Prostate gland (tissue), 2 donors: Measurements from ENCODE around the gene PDXK. TPM values are rescaled to one million over a fixed set of nuclear protein-coding genes. Genes with fewer than 3 reads are reported as not detected.

Experiments used
- DNase-seq: peaks from one replicate; pipeline ENCODE4 v3.0.0-alpha.2; 2019; ENCODE audit warnings: low spot score
- H3K27ac ChIP-seq, 2 donors: fragments of 200-600 bp; sonication (generic); 2 replicates each; pipeline ENCODE4 v1.5.1; 2017 to 2019
- H3K27me3 ChIP-seq: fragments of 200-600 bp; sonication (generic); replicated peaks from 2 replicates; pipeline ENCODE4 v1.5.1; 2019; ENCODE audit not compliant: insufficient read depth
- H3K36me3 ChIP-seq, 2 donors: fragments of 200-600 bp; sonication (generic); 1 replicate in 1 of 2; 2 replicates in 1 of 2; pipeline versions ENCODE4 v1.5.1 to v1.8.1; 2017 to 2019
- H3K4me1 ChIP-seq: fragments of 200-600 bp; sonication (generic); replicated peaks from 2 replicates; pipeline ENCODE4 v1.5.1; 2019
- H3K4me3 ChIP-seq, 2 donors: fragments of 200-600 bp; sonication (generic); 2 replicates each; pipeline ENCODE4 v1.5.1; 2017 to 2019
- H3K9me3 ChIP-seq: fragments of 200-600 bp; sonication (generic); 2 replicates; pipeline ENCODE4 v1.5.1; 2017
- CTCF ChIP-seq, 4 experiments: fragments of 200-600 bp in 2 of 4; fragments of 450-650 bp in 2 of 4; sonication (generic) in 2 of 4; IDR thresholded peaks; 1 replicate in 3 of 4; 2 replicates in 1 of 4; pipeline ENCODE4 v1.5.1; 2016 to 2019; ENCODE audit warnings: antibody characterized with exemption in 4 of 4, mild to moderate bottlenecking in 2 of 4, moderate library complexity in 2 of 4
- POLR2A ChIP-seq: fragments of 450-650 bp; IDR thresholded peaks from one replicate; pipeline ENCODE4 v1.6.1; 2016; ENCODE audit warnings: antibody characterized with exemption, mild to moderate bottlenecking
- POLR2AphosphoS5 ChIP-seq: sonication (generic); formaldehyde crosslinking; IDR thresholded peaks from one replicate; pipeline ENCODE4 v1.6.1; 2017; ENCODE audit warnings: antibody characterized with exemption
- WGBS: methylation state at CpG from one replicate; pipeline ENCODE4 v1.1.5; 2018; 5-methylcytosine and 5-hydroxymethylcytosine counted together
- intact Hi-C: fragments of 100-400 bp; cut with DNase I; formaldehyde crosslinking; loops from one replicate; pipeline ENCODE4 v1.14.2; 2022
- total RNA-seq, 2 donors: library from RNA; depleted of rRNA; stranded (reverse); fragments of >200 nt; gene quantifications; one replicate each; pipeline ENCODE4 v1.1.0, GENCODE V29; 2016

Gene PDXK
- total RNA-seq, 2 donors from 2014 or later = 61.4 to 161 TPM

- peak overlapping the region; percentile 80 to 95 for H3K4me3 ChIP-seq
- H3K27me3 ChIP-seq = no peaks in the 10 kb centered on the region
- H3K4me1 ChIP-seq = peaks cover 14% of the 10 kb centered on the region
- H3K36me3 ChIP-seq = no peaks in the 10 kb centered on the region
- TF ChIP-seq POLR2AphosphoS5 (no peak), CTCF (IDR thresholded peaks at IDR 0.05) (no peak), POLR2A (no peak)
- 31% methylated on average over 68 of the region's 70 CpGs for WGBS
- no peak for DNase-seq
- no peaks in the 10 kb centered on the region for H3K9me3 ChIP-seq
- peak overlapping the region; percentile 75 to 81 for H3K27ac ChIP-seq
- intact Hi-C loops = no loop called here
Observed at GRCh38 chr21:43717967-43718871, 710 bp upstream of the PDXK start.

GRCh38 chr21:43719748-43720538 is 1.0 kb downstream of the PDXK start:
- H3K9me3 ChIP-seq = no peaks in the 10 kb centered on the region
- WGBS = 12% methylated on average over 44 of the region's 49 CpGs
- peak overlapping the region; percentile 80 to 95 for H3K4me3 ChIP-seq
- no peak for TF ChIP-seq POLR2AphosphoS5
- TF ChIP-seq CTCF (IDR thresholded peaks at IDR 0.05) = no peak
- no peak for TF ChIP-seq POLR2A
- H3K27ac ChIP-seq = peak overlapping the region; percentile 81 to 83
- no peaks in the 10 kb centered on the region for H3K36me3 ChIP-seq
- H3K27me3 ChIP-seq = no peaks in the 10 kb centered on the region
- H3K4me1 ChIP-seq = peaks cover 14% of the 10 kb centered on the region
- intact Hi-C loops = no loop called here
- DNase-seq = no peak

DNA sequence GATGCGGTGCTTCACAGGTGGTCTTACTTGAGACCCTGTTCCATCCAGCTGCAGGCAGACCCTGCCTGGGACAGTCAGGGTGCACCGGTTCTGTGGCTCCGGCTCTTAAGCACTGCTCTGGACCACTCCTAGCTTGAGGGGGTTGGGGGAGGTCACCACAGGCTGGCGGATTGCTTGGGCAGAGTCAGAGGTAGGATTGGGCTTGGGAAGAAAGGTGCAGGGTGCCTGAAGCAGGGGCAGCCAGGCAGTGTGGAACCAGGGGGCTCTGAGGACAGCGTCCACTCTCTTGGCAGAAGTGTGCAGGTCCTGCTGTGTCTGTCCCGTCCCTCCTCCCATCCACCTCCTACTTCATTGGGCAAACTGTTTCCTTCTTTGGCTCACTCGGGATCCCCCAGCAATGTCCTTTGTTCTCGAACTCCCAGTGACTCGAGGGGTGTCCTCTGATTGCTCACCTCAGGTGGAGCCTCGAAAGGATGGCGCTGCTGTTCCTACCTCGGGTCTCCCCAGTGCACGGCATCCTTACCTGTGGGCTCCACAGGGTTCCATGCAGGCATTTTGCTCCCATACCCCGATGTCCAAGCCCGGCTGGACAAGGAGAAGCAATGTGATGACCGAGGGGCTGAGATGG is 1.7 kb downstream of the PDXK start:
- Histone ChIP-seq H3K27me3 (no peaks in the 10 kb centered on the region), H3K9me3 (no peaks in the 10 kb centered on the region), H3K27ac (peak overlapping the region; percentile 41 to 83), H3K4me3 (peak overlapping the region; percentile 80 to 95), H3K4me1 (peaks cover 14% of the 10 kb centered on the region), H3K36me3 (no peaks in the 10 kb centered on the region)
- intact Hi-C loops = no loop called here
- WGBS = 81% methylated on average over 16 of the region's 16 CpGs
- DNase-seq = no peak
- TF ChIP-seq POLR2A = no peak
- TF ChIP-seq CTCF (IDR thresholded peaks at IDR 0.05) = no peak
- no peak for TF ChIP-seq POLR2AphosphoS5

DNA sequence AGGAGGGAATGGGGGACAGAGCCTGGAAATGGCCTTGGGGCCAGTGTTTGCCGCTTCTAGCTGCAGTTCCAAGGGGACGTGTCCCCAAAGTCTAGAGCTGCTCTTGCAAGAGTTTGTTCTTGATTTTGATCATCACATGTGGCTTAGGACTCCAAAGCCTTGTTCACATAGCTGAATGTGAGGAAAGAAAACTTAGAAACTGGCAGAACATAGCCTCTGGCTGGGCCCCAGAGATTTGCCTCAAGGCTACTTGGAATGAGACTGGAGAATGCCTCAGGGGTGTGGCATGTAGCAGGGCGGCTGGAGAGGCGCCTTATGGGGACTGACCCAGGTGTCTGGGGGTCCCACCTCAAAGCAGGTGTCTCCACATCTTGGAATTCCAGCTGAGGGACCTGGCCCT is 2.3 kb downstream of the PDXK start:
- Histone ChIP-seq H3K9me3 (no peaks in the 10 kb centered on the region), H3K36me3 (no peaks in the 10 kb centered on the region), H3K27ac (peak overlapping the region in 1 of 2 donors; percentile 41), H3K4me1 (peaks cover 14% of the 10 kb centered on the region), H3K27me3 (no peaks in the 10 kb centered on the region), H3K4me3 (no peak overlapping the region)
- 90% methylated on average over 4 of the region's 4 CpGs for WGBS
- no peak for DNase-seq
- intact Hi-C loops = no loop called here
- TF ChIP-seq CTCF (IDR thresholded peaks at IDR 0.05) (no peak), POLR2A (no peak), POLR2AphosphoS5 (no peak)
